K562 (cell line): Measurements from ENCODE around the gene DNASE2B. TPM values are rescaled to one million over a fixed set of nuclear protein-coding genes. Genes with fewer than 3 reads are reported as not detected.

Source experiments
- HEY1 ChIP-seq: fragments of 250-450 bp; sonication (Bioruptor Pico); IDR thresholded peaks from 2 replicates; pipeline ENCODE4 v1.5.0; 2020; ENCODE audit warnings: mild to moderate bottlenecking, moderate library complexity, borderline replicate concordance
- LEF1 ChIP-seq: fragments of 450-650 bp; IDR thresholded peaks from 2 replicates; pipeline ENCODE4 v1.6.1; 2016; ENCODE audit warnings: mild to moderate bottlenecking
- NCOA4 ChIP-seq: fragments of 450-650 bp; IDR thresholded peaks from 2 replicates; pipeline ENCODE4 v1.6.1; 2018; ENCODE audit warnings: mild to moderate bottlenecking; ENCODE audit not compliant: partially characterized antibody
- RBM15 ChIP-seq: fragments of 200-400 bp; formaldehyde crosslinking; IDR thresholded peaks from 2 replicates; pipeline ENCODE4 v1.6.1; 2018; ENCODE audit warnings: mild to moderate bottlenecking, low read length, moderate library complexity; ENCODE audit not compliant: insufficient read depth
- RHOXF2B ChIP-seq: fragments of 250-450 bp; sonication (Bioruptor Pico); conservative IDR thresholded peaks from 2 replicates; pipeline ENCODE4 v1.5.1; 2021
- SIRT6 ChIP-seq: IDR thresholded peaks from one replicate; pipeline ENCODE4 v1.6.1; 2012; ENCODE audit warnings: low read depth, mild to moderate bottlenecking, control low read depth, inconsistent platforms, low read length, moderate library complexity
- polyA plus RNA-seq, 8 experiments: library from polyadenylated mRNA; depleted of rRNA in 4 of 8; stranded (reverse) in 5 of 8; unstranded in 3 of 8; fragments of >200 nt; fragmentation: Nextera tagmentation in 2 of 8; fragmentation: Illumina TruSeq in 1 of 8; extraction: Ambion mirVana in 2 of 8; extraction: Trizol in 1 of 8; gene quantifications; 2 replicates each; pipeline versions ENCODE4 v1.2.1 to v1.2.3, GENCODE V29; 2011 to 2014; ENCODE audit warnings: inconsistent platforms in 1 of 8, missing spikeins in 1 of 8
- total RNA-seq, 7 experiments: library from RNA; depleted of rRNA in 6 of 7; stranded (reverse); fragments of >200 nt in 6 of 7; fragmentation: Illumina TruSeq in 2 of 7; extraction: Trizol in 2 of 7; gene quantifications; 2 replicates each; pipeline versions ENCODE4 v1.2.1 to v1.2.3, GENCODE V29; 2011 to 2021; ENCODE audit warnings: low replicate concordance in 1 of 7
- TF ChIP-seq, protein P1 (sequence below): fragments of 250-450 bp; sonication (Bioruptor Pico); IDR thresholded peaks from 2 replicates; pipeline ENCODE4 v1.5.0; 2020; ENCODE audit warnings: mild to moderate bottlenecking, borderline replicate concordance
- TF ChIP-seq, protein P2 (sequence below): fragments of 200-400 bp; formaldehyde crosslinking; IDR thresholded peaks from 2 replicates; pipeline ENCODE4 v1.6.1; 2017; ENCODE audit warnings: mild to moderate bottlenecking, low read depth, low read length, moderate library complexity
- TF ChIP-seq, protein P3 (sequence below): sonication (generic); IDR thresholded peaks from 2 replicates; pipeline ENCODE4 v1.6.1; 2016

The DNASE2B gene
- total and polyA plus RNA-seq, 9 of the 15 experiments (the other 6 are each of a cell fraction or from before 2014, with no cell fraction given), result not detected

DNA sequence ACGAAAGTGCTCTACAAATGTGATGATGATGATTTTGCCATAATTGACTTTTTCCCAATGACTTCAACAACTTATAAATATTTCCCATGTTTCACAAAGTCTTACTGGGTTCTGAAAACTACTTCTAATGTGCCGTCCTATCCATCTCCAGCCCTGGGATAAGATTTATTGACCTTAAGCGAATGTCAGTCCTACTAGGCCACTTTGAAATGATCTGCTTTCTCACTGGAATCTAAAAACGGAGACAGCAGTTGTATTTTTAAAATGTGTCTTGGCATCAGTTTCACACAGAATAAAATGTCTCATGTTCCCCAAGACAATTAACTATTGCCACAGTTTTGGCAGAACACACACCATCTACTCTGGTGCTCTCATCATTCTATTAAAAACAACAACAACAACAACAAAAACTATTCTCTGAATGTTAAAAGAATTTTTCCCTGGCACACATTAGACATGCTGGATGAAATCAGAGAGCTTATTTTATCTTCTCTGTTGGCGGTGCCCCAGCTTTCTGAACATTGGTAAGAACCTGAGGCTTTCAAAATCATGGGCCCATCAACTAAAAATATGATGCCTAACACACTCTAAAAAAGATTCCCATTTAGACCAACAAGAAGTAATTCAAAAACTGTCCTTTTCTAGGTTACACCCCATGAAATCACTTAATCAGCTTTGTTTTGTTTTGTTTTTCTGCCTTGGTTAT is 23.1 kb upstream of the DNASE2B start (continued):
- TF ChIP-seq, protein P1, sequence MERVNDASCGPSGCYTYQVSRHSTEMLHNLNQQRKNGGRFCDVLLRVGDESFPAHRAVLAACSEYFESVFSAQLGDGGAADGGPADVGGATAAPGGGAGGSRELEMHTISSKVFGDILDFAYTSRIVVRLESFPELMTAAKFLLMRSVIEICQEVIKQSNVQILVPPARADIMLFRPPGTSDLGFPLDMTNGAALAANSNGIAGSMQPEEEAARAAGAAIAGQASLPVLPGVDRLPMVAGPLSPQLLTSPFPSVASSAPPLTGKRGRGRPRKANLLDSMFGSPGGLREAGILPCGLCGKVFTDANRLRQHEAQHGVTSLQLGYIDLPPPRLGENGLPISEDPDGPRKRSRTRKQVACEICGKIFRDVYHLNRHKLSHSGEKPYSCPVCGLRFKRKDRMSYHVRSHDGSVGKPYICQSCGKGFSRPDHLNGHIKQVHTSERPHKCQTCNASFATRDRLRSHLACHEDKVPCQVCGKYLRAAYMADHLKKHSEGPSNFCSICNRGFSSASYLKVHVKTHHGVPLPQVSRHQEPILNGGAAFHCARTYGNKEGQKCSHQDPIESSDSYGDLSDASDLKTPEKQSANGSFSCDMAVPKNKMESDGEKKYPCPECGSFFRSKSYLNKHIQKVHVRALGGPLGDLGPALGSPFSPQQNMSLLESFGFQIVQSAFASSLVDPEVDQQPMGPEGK, result no peak
- TF ChIP-seq LEF1, result no peak
- TF ChIP-seq HEY1 (CRISPR knock-in tag), result no peak
- TF ChIP-seq SIRT6, result no peak
- TF ChIP-seq, protein P2, sequence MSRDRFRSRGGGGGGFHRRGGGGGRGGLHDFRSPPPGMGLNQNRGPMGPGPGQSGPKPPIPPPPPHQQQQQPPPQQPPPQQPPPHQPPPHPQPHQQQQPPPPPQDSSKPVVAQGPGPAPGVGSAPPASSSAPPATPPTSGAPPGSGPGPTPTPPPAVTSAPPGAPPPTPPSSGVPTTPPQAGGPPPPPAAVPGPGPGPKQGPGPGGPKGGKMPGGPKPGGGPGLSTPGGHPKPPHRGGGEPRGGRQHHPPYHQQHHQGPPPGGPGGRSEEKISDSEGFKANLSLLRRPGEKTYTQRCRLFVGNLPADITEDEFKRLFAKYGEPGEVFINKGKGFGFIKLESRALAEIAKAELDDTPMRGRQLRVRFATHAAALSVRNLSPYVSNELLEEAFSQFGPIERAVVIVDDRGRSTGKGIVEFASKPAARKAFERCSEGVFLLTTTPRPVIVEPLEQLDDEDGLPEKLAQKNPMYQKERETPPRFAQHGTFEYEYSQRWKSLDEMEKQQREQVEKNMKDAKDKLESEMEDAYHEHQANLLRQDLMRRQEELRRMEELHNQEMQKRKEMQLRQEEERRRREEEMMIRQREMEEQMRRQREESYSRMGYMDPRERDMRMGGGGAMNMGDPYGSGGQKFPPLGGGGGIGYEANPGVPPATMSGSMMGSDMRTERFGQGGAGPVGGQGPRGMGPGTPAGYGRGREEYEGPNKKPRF, result no peak
- TF ChIP-seq RHOXF2B (CRISPR knock-in tag), result no peak
- no peak for TF ChIP-seq RBM15
- TF ChIP-seq, protein P3, sequence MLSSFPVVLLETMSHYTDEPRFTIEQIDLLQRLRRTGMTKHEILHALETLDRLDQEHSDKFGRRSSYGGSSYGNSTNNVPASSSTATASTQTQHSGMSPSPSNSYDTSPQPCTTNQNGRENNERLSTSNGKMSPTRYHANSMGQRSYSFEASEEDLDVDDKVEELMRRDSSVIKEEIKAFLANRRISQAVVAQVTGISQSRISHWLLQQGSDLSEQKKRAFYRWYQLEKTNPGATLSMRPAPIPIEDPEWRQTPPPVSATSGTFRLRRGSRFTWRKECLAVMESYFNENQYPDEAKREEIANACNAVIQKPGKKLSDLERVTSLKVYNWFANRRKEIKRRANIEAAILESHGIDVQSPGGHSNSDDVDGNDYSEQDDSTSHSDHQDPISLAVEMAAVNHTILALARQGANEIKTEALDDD, result no peak
- no peak for TF ChIP-seq NCOA4
- TF ChIP-seq, all 486 proteins: peak for 0
